HL-60/S4 treated with retinoic acid at 250 ng/mL for 4 days and 3 days (cell line): ENCODE data around the gene SPDL1.
"Not testable (repeated sequence)": the region's sequence is repeated elsewhere in the genome, so short reads cannot be mapped to it uniquely, and the experiment has no call there.

Source experiments
- in situ Hi-C: fragments of 300-500 bp; cut with MboI; formaldehyde crosslinking; loops from 2 replicates; pipeline ENCODE4 v1.7.0; 2022; ENCODE audit warnings: low sequenced_read_pairs

The SPDL1 gene

DNA sequence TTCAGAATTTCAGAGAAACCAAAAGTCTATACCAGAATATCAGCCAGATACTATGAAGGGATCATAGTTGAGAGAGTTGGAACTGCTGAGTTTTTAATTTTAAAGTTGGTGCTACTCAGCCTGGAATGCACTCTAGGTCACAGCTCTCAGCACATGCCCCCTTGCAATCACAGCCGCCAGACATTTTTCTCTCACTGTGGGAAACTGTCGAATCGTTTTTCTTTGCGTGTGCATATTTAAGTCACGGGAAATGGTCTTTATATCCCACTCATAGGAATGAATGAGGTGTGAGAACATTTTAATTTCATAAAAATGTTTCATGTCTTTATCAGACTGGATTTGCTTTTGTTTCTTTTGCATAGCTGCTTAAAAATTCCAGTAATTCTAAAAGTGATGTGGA is 12.2 kb upstream of the SPDL1 start:
- in situ Hi-C loops = no loop called here

DNA sequence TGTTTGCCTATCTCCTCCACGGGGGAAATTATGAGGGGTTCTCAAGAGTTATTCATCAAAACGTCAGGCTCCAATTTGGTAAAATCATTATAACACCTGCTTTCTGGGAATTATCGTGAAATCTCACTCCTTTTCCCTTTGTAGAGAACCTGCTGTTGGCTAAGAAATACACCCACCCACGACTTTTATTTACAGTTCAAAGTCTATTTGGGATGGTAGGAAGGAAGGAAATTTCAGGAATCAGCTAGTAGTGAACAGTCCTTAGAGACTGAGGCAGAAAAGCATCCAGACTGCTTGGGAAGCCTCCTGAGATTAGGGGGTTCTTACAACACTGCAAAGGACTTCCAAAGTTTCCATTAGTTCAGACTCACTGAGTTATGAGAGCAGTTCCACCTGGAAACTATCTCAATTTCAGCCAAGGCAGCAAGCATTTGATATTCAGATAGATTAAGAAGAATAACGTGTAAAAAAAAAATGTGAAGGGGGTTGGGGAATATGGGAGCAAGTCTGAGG is 9.4 kb upstream of the SPDL1 start:
- in situ Hi-C loops = no loop called here

DNA sequence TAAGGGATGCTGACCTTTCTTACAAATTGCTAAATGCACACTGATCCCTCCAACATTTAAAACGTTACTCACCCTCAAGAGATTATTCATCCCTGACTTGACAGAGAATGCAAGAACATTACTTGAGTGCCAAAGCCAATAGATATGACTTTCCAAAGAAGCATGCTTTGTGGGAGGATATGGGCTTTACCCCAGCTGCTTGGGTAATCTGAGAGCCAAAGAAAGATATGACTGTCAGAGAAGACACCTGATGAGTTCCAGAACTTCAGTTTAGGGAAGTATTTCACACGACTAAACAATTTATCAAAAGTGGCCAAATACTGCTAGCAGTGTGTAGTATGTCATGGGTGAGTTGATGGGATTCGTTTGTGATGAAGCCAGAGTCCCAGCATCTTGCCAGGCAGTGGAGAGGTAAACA is 7.4 kb upstream of the SPDL1 start:
- in situ Hi-C loops = loop anchor here (25.0 kb wide), 1 partner anchor 589 kb away; no protein-coding TSS in a partner anchor

DNA sequence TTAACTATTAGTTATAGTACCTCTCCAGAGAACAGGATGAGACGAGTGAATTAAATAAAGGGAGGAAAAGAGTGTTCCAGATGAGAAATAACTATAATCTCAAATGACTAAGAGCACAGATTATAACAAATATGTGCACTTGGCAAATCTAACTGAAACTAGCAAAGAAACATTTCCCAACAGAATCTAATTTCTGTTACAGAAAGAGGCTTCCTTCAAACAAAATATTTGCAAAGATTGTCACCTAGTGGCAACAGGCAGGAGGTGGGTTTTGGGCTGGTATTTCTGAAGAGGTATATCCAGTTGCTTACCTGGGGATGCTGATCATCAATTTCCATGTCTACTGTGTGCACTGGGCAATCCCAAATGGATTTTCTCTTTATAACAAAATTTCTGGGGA is 5.6 kb upstream of the SPDL1 start:
- in situ Hi-C loops = loop anchor here (25.0 kb wide), 1 partner anchor 591 kb away; no protein-coding TSS in a partner anchor

DNA sequence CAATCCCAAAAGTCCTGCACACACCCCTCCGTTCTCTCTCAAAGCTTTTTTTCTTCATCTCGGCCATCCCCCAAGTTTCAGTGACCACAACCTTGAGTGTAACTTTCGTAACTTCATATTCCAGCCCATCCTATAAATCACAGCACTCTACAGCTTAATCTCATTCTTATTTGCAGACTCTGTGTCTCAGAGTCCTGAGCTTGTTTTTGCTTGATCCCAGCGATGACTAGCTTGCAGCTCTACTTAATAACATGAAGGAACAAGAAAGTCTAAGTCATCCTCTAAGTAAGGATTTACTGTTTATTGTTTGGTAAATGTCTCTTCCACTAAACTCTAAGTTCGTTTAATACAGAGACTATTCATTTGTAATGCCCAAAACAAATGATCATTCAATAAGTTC is 2.6 kb upstream of the SPDL1 start:
- in situ Hi-C loops = loop anchor here (25.0 kb wide), 1 partner anchor 594 kb away; no protein-coding TSS in a partner anchor

DNA sequence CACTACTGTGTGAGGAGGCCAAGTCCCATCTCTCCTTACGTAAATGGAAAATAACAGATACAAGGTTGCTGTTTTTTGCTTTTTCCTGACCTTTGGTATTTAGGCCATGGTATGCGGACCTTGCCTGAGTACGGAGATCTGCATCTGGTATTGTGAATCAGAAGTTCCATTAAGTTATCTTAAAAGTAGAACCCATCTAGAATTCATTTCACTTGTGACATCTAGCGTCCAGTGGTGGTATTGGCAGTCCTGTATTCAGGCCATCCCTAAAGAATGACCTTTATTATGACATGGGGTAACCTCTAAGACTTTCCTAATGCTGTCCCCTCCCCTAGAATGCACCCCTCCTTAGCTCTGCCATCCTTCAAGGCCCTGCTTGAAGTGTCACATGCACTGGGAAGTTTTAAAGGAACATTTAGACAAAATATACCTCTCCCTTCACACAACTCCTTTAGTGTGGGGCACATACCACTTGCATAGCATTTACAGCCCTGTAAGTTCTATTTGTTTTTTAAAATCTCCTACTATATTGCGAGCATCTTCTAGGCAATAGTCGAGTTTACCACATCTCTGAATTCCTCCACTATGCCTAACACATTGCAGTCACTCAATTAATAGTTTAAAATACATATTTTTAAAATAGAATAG is 1.9 kb upstream of the SPDL1 start:
- in situ Hi-C loops = loop anchor here (25.0 kb wide), 1 partner anchor 594 kb away; no protein-coding TSS in a partner anchor

DNA sequence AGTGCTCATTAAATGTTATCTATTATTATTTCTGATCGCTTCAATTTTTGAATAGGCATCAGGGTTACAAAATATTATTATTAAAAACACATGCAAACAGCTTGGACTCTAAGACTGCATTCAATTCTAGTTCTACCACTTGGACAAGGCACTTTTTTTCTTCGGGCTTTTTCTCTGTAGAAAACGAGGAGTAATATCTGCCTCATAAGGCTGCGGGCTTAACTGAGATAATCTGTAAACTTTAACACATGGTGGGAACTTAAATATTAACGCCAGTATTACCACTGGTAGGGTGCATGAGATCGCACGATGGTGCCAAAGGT is 511 bp upstream of the SPDL1 start:
- in situ Hi-C loops = loop anchor here (25.0 kb wide), 1 partner anchor 596 kb away; no protein-coding TSS in a partner anchor

DNA sequence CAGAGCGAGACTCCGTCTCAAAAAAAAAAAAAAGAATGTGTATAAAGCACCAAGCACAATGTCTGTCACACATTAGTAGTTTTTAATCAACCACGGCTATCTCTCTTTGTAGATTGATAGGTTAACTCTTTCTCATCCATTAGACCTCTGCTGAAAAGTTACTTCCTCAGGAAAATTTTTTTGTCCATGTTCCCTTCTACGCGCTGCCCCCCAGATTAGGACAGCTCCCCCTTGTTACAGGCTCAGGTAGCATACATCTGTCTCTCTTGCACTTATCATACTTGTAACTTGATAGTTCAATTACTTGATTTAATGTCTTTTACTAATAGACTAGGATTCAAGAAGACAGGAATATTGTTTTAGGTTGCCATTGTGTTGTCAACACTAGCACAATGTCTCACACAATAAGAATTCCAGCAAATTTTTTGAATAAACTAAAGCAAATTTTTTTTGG is 1.5 kb downstream of the SPDL1 start:
- in situ Hi-C loops = loop anchor here (25.0 kb wide), 1 partner anchor 598 kb away; no protein-coding TSS in a partner anchor

DNA sequence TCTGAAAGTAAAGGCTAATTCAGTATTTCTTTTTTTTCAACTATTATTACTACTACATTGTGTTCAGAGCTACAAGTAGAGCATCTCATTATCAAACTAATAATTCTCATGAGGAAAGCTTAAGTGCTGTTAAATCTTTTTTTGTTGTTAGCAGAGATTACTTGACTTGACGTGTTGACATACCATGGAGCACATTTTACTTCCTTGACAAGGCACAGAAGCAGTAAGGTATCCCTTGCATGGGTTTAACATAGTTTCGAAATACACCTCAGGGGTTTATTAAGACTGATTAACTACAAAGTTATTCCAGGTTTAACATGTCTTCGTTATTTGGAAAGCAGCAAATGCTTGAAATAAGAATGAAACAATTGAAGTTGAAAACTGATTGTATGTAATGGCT is 7.0 kb downstream of the SPDL1 start:
- in situ Hi-C loops = loop anchor here (25.0 kb wide), 1 partner anchor 603 kb away; no protein-coding TSS in a partner anchor

DNA sequence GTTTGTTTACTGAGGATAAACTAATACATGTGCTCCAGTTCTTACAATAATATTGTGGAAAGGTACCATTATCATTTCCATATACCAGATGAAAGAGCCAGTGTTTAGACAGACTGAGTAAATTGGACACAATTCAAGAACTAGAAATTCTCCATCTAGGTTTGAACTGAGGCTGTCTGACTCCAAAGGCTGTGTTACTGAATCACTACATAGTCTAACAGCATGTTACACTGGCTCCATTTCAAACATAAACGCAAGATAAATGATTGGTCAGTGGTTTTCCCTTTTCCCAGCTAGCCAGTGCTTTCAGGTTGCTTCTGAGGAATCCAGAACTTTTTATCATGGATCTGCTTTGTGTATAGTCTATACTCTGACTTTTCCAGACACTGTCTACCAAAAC is 8.1 kb downstream of the SPDL1 start:
- in situ Hi-C loops = loop anchor here (25.0 kb wide), 1 partner anchor 604 kb away; no protein-coding TSS in a partner anchor

DNA sequence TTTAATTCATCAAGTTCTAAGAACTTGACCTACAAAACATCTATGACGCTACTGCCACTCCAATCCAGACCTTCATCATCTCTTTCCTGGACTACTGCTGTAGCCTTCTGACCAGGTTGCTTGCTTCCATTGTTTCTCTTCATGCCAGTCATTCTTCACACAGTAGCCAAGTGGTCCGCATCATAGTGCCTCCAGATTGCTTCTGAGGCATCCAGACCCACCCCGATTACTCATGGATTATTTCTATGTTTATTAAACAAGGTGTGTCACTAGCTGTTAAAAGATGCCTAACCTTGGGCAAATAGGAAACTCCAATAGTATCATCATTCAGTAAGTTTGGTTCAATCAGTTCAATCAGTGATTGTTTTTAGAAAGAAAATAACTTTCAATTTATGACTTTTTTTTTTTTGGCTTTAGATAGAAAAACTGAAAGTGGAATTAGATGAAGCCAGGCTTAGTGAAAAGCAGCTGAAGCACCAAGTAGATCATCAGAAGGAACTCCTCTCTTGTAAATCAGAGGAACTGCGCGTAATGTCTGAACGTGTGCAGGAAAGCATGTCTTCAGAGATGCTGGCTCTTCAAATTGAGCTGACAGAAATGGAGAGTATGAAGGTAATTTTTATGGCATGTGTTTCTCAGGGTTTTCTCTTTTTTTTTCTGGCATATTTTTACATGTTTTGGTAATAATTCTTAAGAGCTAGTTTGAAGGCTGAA is 9.5 kb downstream of the SPDL1 start:
- in situ Hi-C loops = loop anchor here (25.0 kb wide), 1 partner anchor 606 kb away; no protein-coding TSS in a partner anchor

DNA sequence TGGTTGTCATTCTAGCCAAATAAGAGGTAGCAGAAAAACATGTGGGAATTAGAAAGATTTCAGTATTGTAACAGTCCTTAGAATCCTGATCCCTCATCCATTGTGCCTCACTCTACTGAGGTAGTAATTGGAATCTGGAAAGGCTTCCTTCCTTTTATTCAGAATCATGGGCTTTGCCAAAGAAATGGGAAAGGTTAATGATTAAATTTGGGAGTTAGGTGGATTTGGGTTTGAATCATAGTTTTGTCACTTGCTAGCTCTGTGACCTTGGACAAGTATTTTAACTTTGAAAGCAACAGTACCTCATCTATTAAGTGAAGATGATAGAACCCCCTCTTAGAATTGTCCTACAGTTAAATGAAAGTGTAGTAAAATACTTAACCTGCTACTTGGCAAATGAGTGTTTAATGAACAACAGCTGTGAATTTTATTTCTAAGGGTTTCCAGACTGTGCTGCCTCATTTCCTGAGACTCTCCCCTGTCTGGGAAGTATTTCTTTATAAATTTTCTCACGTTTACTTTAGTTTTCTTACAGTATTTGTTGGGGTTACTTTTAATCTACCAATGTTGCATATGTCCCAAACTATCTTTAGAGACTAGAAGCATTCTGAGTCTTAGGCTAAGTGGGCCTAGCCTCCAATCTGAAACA is 11.7 kb downstream of the SPDL1 start:
- in situ Hi-C loops = loop anchor here (25.0 kb wide), 1 partner anchor 608 kb away; no protein-coding TSS in a partner anchor

DNA sequence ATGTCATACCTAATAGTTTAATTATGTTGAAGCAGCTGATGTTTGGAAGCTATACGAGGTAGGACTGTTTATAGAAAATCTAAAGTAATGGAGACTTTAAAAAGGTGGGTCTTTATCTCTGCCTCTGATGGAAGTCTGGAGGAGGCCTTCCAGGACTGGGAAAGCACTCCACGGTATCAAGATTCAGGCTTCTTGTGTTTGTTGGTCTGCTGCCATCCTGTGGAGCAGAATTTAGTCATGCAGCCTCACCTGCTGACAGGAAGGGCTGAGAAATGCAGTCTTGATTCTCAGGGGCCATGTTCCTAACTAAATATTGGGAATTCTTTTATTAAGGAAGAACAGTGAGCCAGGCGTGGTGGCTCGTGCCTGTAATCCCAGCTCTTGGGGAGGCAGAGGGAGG is 15.9 kb downstream of the SPDL1 start:
- in situ Hi-C loops = loop anchor here (25.0 kb wide), 1 partner anchor 612 kb away; no protein-coding TSS in a partner anchor

DNA sequence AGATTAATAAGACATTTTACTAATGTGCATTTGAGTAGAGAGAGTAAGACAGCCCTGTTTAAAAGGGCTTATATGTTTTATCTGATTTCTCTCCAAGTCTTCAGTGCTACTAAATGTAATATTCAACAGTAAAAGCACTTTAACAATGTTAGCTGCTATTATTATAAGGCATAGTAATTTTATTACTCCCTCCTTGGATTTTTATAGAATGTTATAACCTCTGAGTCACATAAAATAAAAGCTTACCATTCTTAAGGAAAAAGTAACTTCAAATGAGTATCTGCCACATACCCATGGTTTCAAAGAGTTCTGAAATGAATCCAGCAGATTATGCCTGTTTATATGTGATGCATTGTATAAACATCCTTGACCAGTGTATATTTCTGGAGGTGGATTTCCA is 19.0 kb downstream of the SPDL1 start:
- in situ Hi-C loops = no loop called here

DNA sequence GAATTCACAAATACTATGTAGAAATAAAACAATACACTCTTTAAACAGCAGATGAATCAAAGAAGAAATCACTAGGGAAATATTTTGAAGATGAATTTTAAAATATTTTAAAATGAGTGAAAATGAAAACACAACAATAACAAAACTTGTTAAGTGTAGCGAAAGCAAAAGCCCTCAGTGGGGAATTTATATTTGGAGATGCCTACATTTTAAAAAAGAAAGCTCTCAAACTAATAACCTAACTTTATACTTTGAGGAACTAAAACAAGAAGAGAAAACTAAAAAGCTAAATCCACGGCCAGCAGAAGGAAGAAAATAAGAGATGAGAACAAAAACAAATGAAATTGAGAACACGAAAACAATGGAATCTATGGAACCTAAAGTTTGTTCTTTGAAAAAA is 22.7 kb downstream of the SPDL1 start:
- in situ Hi-C loops = no loop called here

DNA sequence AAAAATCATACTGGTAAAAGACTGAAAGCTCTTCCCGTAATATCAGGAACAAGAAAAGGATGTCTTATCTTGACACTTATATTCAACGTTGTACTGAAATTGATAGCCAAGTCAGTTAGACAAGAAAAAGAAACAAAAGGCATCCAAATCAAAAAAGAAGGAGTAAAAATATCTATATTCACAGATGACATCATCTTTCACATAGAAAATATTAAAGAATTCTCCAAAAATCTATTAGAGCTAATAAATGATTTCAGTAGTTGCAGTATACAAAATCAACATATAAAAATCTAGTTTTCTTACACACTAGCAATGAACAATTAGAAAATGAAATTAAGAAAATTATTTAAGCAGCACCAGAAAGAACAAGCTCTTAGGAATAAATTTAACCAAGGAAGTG is 24.3 kb downstream of the SPDL1 start:
- in situ Hi-C loops = no loop called here

DNA sequence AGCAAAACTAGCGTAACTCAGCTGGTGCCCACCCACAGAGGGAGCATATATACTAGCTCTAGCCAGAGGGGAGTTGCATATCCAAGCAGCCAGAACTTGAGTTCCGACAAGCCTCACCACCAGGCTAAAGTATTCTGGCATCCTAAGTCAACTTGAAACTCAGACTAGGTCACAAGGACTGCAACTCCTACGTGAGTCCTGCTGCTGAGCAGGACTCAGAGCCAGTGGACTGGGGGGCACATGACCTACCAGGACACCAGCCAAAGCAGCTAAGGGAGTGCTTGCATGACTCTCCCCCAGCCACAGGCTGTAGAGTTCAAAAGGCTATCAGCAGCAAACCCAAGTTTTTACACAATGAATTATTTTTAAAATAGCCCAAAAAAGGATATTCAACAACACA is 26.1 kb downstream of the SPDL1 start:
- in situ Hi-C loops = no loop called here

DNA sequence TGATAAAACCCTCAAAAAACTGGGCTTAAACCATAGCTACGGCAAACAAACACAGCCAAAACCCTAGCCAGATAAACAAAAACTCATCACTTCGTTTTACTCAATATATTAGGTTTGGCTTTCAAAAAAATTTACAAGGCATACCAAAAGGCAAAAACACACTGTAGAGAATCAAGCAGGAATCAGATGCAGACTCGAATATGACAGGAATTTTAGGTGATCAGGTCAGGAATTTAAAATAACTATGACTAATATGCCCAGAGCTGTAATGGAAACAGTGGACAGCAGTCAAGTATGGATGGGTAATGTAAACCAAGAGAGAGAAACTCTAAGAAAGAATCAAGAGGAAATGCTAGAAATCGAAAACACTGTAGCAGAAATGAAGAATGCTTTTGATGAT is 27.0 kb downstream of the SPDL1 start:
- in situ Hi-C loops = no loop called here

DNA sequence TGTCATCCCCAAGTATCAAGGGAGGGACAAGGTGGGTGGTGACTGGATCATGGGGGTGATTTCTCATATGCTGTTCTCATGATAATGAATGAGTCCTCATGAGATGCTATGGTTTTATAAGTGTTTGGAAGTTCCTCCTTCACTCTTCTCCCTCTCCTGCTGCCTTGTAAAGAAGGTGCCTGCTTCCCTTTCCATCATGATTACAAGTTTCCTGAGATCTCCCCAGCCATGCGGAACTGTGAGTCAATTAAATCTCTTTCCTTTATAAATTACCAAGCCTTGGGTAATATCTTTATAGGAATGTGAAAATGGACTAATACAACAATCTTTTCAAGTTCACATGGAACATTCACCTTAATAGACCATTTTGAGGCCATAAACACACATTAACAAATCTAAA is 32.0 kb downstream of the SPDL1 start:
- in situ Hi-C loops = no loop called here

DNA sequence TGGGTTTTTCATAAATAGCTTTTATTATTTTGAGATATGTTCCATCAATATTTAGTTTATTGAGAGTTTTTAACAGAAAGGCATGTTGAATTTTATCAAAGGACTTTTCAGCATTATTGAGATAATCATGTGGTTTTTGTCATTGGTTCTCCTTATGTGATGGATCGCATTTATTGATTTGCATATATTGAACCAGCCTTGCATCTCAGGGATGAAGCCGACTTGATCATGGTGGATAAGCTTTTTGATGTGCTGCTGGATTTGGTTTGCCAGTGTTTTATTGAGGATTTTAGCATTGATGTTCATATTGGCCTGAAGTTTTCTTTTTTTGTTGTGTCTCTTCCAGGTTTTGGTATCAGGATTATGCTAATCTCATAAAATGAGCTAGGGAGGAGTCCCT is 40.7 kb downstream of the SPDL1 start:
- in situ Hi-C loops = not testable (repeated sequence)

DNA sequence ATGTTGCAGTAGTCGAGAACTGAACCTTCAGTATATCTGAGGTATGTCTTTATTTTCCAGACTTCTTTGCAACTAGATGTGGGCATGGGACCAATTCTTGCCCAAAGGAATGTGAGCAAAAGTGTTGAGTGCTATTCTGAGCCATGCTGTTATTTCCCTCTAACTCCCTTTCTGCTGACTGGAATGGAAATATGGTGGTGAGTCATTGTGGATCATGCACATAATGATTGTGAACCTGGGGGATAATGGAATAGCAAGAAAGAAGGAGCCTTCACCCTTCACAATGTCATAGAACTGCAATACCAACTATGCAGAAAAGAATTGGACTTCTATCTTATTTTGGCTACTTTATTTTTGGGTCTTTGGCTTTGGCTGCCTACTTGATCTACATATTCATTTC is 43.2 kb downstream of the SPDL1 start:
- in situ Hi-C loops = no loop called here
